Erythroblast (primary cell): ENCODE data around the gene PCDH15.
"Not testable (repeated sequence)": the region's sequence is repeated elsewhere in the genome, so short reads cannot be mapped to it uniquely, and the experiment has no call there.

Source experiments
- DNase-seq, 2 experiments: peaks; one replicate each; lab custom pipeline; 2025; lab: John Stamatoyannopoulos, UW
- GATA1 ChIP-seq: IDR thresholded peaks from 2 replicates; pipeline ENCODE4 v1.6.1; 2011; ENCODE audit warnings: low read depth, mild to moderate bottlenecking, control low read depth, low read length, moderate library complexity
- POLR2A ChIP-seq: IDR thresholded peaks from 2 replicates; pipeline ENCODE4 v1.6.1; 2011; ENCODE audit warnings: mild to moderate bottlenecking, low read length

Gene PCDH15

GRCh38 chr10:54469587-54470323 lies 331.3 kb downstream of the PCDH15 start:
- no peak for TF ChIP-seq POLR2A
- TF ChIP-seq GATA1, result no peak
- DNase-seq, result no peak

- TF ChIP-seq GATA1, result no peak
- no peak for TF ChIP-seq POLR2A
Observed at GRCh38 chr10:54454271-54454670, 346.8 kb downstream of the PCDH15 start.

GRCh38 chr10:54449056-54449455 lies 352.0 kb downstream of the PCDH15 start:
- DNase-seq, result no peak
- TF ChIP-seq POLR2A (no peak), GATA1 (no peak)

More at GRCh38 chr10:54454271-54454670, 346.8 kb downstream of the PCDH15 start:
- DNase-seq, result no peak

- DNase-seq, result no peak
- no peak for TF ChIP-seq GATA1
- TF ChIP-seq POLR2A, result no peak
Observed at GRCh38 chr10:54444170-54444569, 356.9 kb downstream of the PCDH15 start.

GRCh38 chr10:54441275-54441674 lies 359.8 kb downstream of the PCDH15 start:
- no peak for TF ChIP-seq GATA1
- no peak for TF ChIP-seq POLR2A
- DNase-seq, result no peak

GRCh38 chr10:54434782-54435181 lies 366.2 kb downstream of the PCDH15 start:
- no peak for TF ChIP-seq POLR2A
- TF ChIP-seq GATA1, result no peak
- no peak for DNase-seq

GRCh38 chr10:54415483-54415882 lies 385.5 kb downstream of the PCDH15 start:
- TF ChIP-seq POLR2A (no peak), GATA1 (no peak)
- no peak for DNase-seq

- TF ChIP-seq GATA1 (no peak), POLR2A (no peak)
- DNase-seq, result peak; percentile 3 to 16
Observed at GRCh38 chr10:54402576-54402975, 398.5 kb downstream of the PCDH15 start.

GRCh38 chr10:54396031-54396430 lies 405.0 kb downstream of the PCDH15 start:
- TF ChIP-seq GATA1 (no peak), POLR2A (no peak)
- DNase-seq, result no peak

GRCh38 chr10:54394598-54394997 lies 406.4 kb downstream of the PCDH15 start:
- not testable (repeated sequence) for DNase-seq

GRCh38 chr10:54372179-54372578 lies 428.9 kb downstream of the PCDH15 start:
- DNase-seq, result no peak
- no peak for TF ChIP-seq GATA1
- TF ChIP-seq POLR2A, result no peak

GRCh38 chr10:54368984-54369383 lies 432.0 kb downstream of the PCDH15 start:
- TF ChIP-seq GATA1 (no peak), POLR2A (no peak)
- DNase-seq, result no peak

GRCh38 chr10:54363390-54363789 lies 437.6 kb downstream of the PCDH15 start:
- DNase-seq, result peak; percentile 1 to 6
- TF ChIP-seq POLR2A (no peak), GATA1 (no peak)

GRCh38 chr10:54342058-54342457 lies 459.0 kb downstream of the PCDH15 start:
- TF ChIP-seq POLR2A (no peak), GATA1 (no peak)

GRCh38 chr10:54335296-54335695 lies 465.7 kb downstream of the PCDH15 start:
- no peak for TF ChIP-seq GATA1
- TF ChIP-seq POLR2A, result no peak
- no peak for DNase-seq

More at GRCh38 chr10:54342058-54342457, 459.0 kb downstream of the PCDH15 start:
- DNase-seq, result no peak

GRCh38 chr10:54319341-54319740 lies 481.7 kb downstream of the PCDH15 start:
- DNase-seq, result no peak
- no peak for TF ChIP-seq POLR2A
- TF ChIP-seq GATA1, result no peak
